PFSK-1 (cell line): ENCODE data around the gene PCSK5.

ENCODE experiments used
- FOXP2 ChIP-seq: optimal IDR thresholded peaks from 2 replicates; pipeline ENCODE3; 2011; ENCODE audit warnings: borderline replicate concordance, control low read depth, inconsistent platforms; ENCODE audit not compliant: insufficient read depth; ENCODE audit errors: extremely low read length, extremely low read depth
- POLR2AphosphoS5 ChIP-seq: IDR thresholded peaks from 2 replicates; pipeline ENCODE4 v1.6.1; 2012; ENCODE audit warnings: low read depth, mild to moderate bottlenecking, control low read depth, low read length, moderate library complexity
- SIN3A ChIP-seq: IDR thresholded peaks from 2 replicates; pipeline ENCODE4 v1.6.1; 2012; ENCODE audit warnings: mild to moderate bottlenecking, low read length, moderate library complexity, borderline replicate concordance; ENCODE audit not compliant: insufficient read depth
- TAF1 ChIP-seq: IDR thresholded peaks from 2 replicates; pipeline ENCODE4 v1.6.1; 2012; ENCODE audit warnings: low read length, control low read depth, borderline replicate concordance; ENCODE audit not compliant: insufficient read depth
- TF ChIP-seq, protein P1 (sequence below), 2 experiments: IDR thresholded peaks; 2 replicates each; pipeline versions ENCODE4 v1.6.1 to v1.8.0; 2011 to 2012; ENCODE audit warnings: low read depth in 2 of 2, low read length in 2 of 2, control low read depth in 1 of 2, inconsistent platforms in 1 of 2, mild to moderate bottlenecking in 1 of 2, moderate library complexity in 1 of 2; ENCODE audit not compliant: insufficient read depth in 1 of 2

Gene PCSK5

GRCh38 chr9:75893106-75893505, 2.6 kb downstream of the PCSK5 start:
- TF ChIP-seq TAF1: no peak
- TF ChIP-seq POLR2AphosphoS5: no peak
- TF ChIP-seq, protein P1, sequence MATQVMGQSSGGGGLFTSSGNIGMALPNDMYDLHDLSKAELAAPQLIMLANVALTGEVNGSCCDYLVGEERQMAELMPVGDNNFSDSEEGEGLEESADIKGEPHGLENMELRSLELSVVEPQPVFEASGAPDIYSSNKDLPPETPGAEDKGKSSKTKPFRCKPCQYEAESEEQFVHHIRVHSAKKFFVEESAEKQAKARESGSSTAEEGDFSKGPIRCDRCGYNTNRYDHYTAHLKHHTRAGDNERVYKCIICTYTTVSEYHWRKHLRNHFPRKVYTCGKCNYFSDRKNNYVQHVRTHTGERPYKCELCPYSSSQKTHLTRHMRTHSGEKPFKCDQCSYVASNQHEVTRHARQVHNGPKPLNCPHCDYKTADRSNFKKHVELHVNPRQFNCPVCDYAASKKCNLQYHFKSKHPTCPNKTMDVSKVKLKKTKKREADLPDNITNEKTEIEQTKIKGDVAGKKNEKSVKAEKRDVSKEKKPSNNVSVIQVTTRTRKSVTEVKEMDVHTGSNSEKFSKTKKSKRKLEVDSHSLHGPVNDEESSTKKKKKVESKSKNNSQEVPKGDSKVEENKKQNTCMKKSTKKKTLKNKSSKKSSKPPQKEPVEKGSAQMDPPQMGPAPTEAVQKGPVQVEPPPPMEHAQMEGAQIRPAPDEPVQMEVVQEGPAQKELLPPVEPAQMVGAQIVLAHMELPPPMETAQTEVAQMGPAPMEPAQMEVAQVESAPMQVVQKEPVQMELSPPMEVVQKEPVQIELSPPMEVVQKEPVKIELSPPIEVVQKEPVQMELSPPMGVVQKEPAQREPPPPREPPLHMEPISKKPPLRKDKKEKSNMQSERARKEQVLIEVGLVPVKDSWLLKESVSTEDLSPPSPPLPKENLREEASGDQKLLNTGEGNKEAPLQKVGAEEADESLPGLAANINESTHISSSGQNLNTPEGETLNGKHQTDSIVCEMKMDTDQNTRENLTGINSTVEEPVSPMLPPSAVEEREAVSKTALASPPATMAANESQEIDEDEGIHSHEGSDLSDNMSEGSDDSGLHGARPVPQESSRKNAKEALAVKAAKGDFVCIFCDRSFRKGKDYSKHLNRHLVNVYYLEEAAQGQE (IDR thresholded peaks at IDR 0.05; ENCODE audit: insufficient read depth in 1 of 2, low read depth in 2 of 2, low read length in 2 of 2): no peak
- TF ChIP-seq FOXP2: no peak
- TF ChIP-seq SIN3A: no peak

GRCh38 chr9:75894566-75894965, 4.1 kb downstream of the PCSK5 start:
- TF ChIP-seq TAF1: no peak
- TF ChIP-seq, protein P1 (IDR thresholded peaks at IDR 0.05; ENCODE audit: insufficient read depth in 1 of 2, low read depth in 2 of 2, low read length in 2 of 2): no peak

GRCh38 chr9:75895112-75895511, 4.6 kb downstream of the PCSK5 start:
- TF ChIP-seq, protein P1 (IDR thresholded peaks at IDR 0.05; ENCODE audit: insufficient read depth in 1 of 2, low read depth in 2 of 2, low read length in 2 of 2): no peak
- no peak for TF ChIP-seq TAF1
- TF ChIP-seq FOXP2: no peak
- no peak for TF ChIP-seq POLR2AphosphoS5
- no peak for TF ChIP-seq SIN3A

- no peak for TF ChIP-seq SIN3A
- no peak for TF ChIP-seq TAF1
- TF ChIP-seq FOXP2: no peak
- no peak for TF ChIP-seq POLR2AphosphoS5
- TF ChIP-seq, protein P1 (IDR thresholded peaks at IDR 0.05; ENCODE audit: insufficient read depth in 1 of 2, low read depth in 2 of 2, low read length in 2 of 2): no peak
Measured at GRCh38 chr9:75896193-75896592, 5.7 kb downstream of the PCSK5 start.

DNA sequence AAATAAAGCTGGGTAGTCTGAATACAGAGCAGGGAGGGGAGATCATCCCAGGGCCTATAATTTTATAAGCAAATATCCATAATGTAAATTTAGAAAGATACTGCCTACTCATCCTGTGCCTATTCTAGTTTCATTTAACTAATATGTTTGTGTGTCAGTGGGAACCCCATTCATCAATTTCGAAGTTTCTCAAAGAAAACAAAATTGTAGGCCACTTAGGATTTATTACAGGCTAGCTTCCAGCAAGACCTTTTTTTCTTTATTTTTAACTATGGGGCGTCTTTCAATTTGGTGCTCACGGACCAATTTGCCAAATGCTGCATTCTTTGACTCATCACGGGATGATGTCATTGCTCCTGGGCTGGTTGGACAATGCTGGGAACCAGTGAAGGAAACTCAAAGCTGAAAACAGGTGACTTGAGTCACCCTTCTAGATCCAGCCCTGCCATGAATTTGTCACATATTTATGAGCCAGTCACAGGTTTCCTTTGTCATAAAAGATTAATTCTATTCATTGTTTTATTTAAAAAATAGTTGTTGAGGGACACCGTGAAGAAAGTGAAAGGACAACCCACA, 13.4 kb downstream of the PCSK5 start:
- TF ChIP-seq TAF1 (no peak), FOXP2 (no peak), POLR2AphosphoS5 (no peak), SIN3A (no peak)
- TF ChIP-seq, protein P1 (IDR thresholded peaks at IDR 0.05; ENCODE audit: insufficient read depth in 1 of 2, low read depth in 2 of 2, low read length in 2 of 2): no peak
